ENCODE data around the gene HIBADH. TPM values are rescaled to one million over a fixed set of nuclear protein-coding genes. Genes with fewer than 3 reads are reported as not detected.

HIBADH gene
- total and polyA plus RNA-seq, 9 of the 15 experiments (the other 6 are each of a cell fraction or from before 2014, with no cell fraction given): 10.7 to 67.8 (median 36.9) TPM

DNA sequence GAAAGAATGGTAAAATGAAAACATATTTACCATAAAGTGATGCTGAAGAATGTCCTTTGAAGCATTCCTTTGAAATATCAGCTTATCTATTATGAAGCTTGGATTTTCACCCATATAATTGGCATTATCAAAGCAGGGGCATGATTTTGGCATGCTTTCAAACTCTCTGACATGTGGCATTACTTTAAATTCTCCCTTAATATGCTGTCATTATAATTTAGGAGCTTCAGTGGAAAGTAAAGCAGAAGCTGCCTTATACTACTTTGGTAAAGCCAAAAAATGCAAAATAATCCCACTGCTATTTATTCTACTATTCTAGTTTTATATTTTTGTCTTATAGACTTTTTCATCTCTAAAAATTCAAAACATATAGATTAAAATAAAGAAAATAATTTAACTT lies 28.0 kb upstream of the HIBADH start (continued):
- TF ChIP-seq ZBTB8A (IDR thresholded peaks at IDR 0.05; ENCODE audit: partially characterized antibody) (no peak), KLF10 (CRISPR knock-in tag; IDR thresholded peaks at IDR 0.05) (no peak), ZNF217 (CRISPR knock-in tag; IDR thresholded peaks at IDR 0.05) (no peak), NFATC3 (IDR thresholded peaks at IDR 0.05) (no peak)

GRCh38 chr7:27689591-27690164 lies 27.0 kb upstream of the HIBADH start:
- no TSS peak for BruUV-seq (replicated peaks)
- ATAC-seq: peak; percentile 82
- ChIA-PET POLR2A (no interaction called here), CTCF (ENCODE audit: low intra/inter-chr PET ratio) (no interaction called here)
- no peaks in the 10 kb centered on the region for H3K9me3 ChIP-seq (replicated peaks; ENCODE audit: control insufficient read depth, insufficient read depth, low read depth, low read length)
- intact Hi-C loops (cut with micrococcal nuclease) (loop anchor here (1.0 to 5.0 kb wide), 4 partner anchors 48 to 331 kb away; no protein-coding TSS in a partner anchor), in situ Hi-C loops (cut with MboI) (no loop called here)
- peak in 2 of 4 experiments; percentile 30 for DNase-seq (ENCODE audit: extremely low read depth in 1 of 4, low spot score in 3 of 4)
- no peak overlapping the region for H3K9ac ChIP-seq (ENCODE audit: insufficient read depth in 1 of 2, low read depth in 2 of 2, low read length in 2 of 2)
- H3K27ac ChIP-seq (ENCODE audit: extremely low read depth, low read depth, low read length): no peak overlapping the region
- H3K4me3 ChIP-seq: no peak overlapping the region
- H3K4me2 ChIP-seq (ENCODE audit: insufficient read depth, low read length): no peak overlapping the region
- no peaks in the 10 kb centered on the region for H3K9me1 ChIP-seq (ENCODE audit: control insufficient read depth, insufficient read depth, low read length)
- H4K20me1 ChIP-seq (replicated peaks; ENCODE audit: control insufficient read depth, insufficient read depth, low read length): no peaks in the 10 kb centered on the region
- H3K4me1 ChIP-seq (replicated peaks in 1 of 2; ENCODE audit: control insufficient read depth in 2 of 2, insufficient read depth in 2 of 2, low read length in 2 of 2): no peaks in the 10 kb centered on the region; a peak in 1 of 5 replicates
- no peaks in the 10 kb centered on the region for H3K27me3 ChIP-seq (ENCODE audit: control insufficient read depth in 2 of 2, insufficient read depth in 2 of 2, low read length in 2 of 2)
- H3K79me2 ChIP-seq (ENCODE audit: control insufficient read depth, insufficient read depth, low read length): no peaks in the 10 kb centered on the region
- no peaks in the 10 kb centered on the region for H3K36me3 ChIP-seq (ENCODE audit: control insufficient read depth, insufficient read depth, low read length)
- no peak overlapping the region for H2AFZ ChIP-seq (ENCODE audit: low read depth, low read length)
- FAIRE-seq: no peak
- whole genome bisulfite sequencing (ENCODE audit: insufficient coverage, low coverage, missing lambda C conversion rate): 27% methylated on average over 1 of the region's 1 CpG
- peak; percentile 57 to 80 for TF ChIP-seq RAD21 (CRISPR knock-in tag; conservative IDR thresholded peaks at IDR 0.05 in 1 of 2, IDR thresholded peaks at IDR 0.05 in 1 of 2)
- peak; percentile 29; the same call in 1 of the 2 replicates for TF ChIP-seq DEAF1 (CRISPR knock-in tag; IDR thresholded peaks at IDR 0.05)
- no peak for TF ChIP-seq DPF2 (IDR thresholded peaks at IDR 0.05)
- TF ChIP-seq, protein P1, sequence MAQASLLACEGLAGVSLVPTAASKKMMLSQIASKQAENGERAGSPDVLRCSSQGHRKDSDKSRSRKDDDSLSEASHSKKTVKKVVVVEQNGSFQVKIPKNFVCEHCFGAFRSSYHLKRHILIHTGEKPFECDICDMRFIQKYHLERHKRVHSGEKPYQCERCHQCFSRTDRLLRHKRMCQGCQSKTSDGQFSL (CRISPR knock-in tag; IDR thresholded peaks at IDR 0.05): no peak
- TF ChIP-seq, protein P1 (tag; IDR thresholded peaks at IDR 0.05): no peak
- TF ChIP-seq KDM4B (IDR thresholded peaks at IDR 0.05; ENCODE audit: borderline replicate concordance in 2 of 2, low read depth in 1 of 2): no peak
- TF ChIP-seq CBX5 (IDR thresholded peaks at IDR 0.05; ENCODE audit: borderline replicate concordance, low read depth): no peak
- TF ChIP-seq PBX2 (CRISPR knock-in tag; IDR thresholded peaks at IDR 0.05; ENCODE audit: low read depth): no peak
- TF ChIP-seq PBX2 (tag; conservative IDR thresholded peaks at IDR 0.05; ENCODE audit: low read depth): no peak
- TF ChIP-seq GATAD2A (IDR thresholded peaks at IDR 0.05): no peak
- no peak for TF ChIP-seq ZNF274 (IDR thresholded peaks at IDR 0.05; ENCODE audit: borderline replicate concordance, low read depth, low read length)
- TF ChIP-seq MAFF (IDR thresholded peaks at IDR 0.05; ENCODE audit: low read length): no peak
- no peak for TF ChIP-seq JUN (IDR thresholded peaks at IDR 0.05; ENCODE audit: borderline replicate concordance, low read depth, low read length)
- no peak for TF ChIP-seq JUN (CRISPR knock-in tag; IDR thresholded peaks at IDR 0.05; ENCODE audit: borderline replicate concordance)
